Measurements from ENCODE around the gene TPM3. TPM values are rescaled to one million over a fixed set of nuclear protein-coding genes. Genes with fewer than 3 reads are reported as not detected.

TPM3 gene
- total and polyA plus RNA-seq, 9 of the 15 experiments (the other 6 are each of a cell fraction or from before 2014, with no cell fraction given): 202 to 604 (median 421) TPM

- TF ChIP-seq POLR2H (tag; IDR thresholded peaks at IDR 0.05; ENCODE audit: low read depth) (no peak), FOXM1 (IDR thresholded peaks at IDR 0.05; ENCODE audit: low read depth) (peak; percentile 78), FOXM1 (CRISPR knock-in tag; IDR thresholded peaks at IDR 0.05; ENCODE audit: low read depth) (no peak), NKRF (IDR thresholded peaks at IDR 0.05; ENCODE audit: borderline replicate concordance) (peak; percentile 27; the same call in 1 of the 2 replicates), CBFA2T2 (conservative IDR thresholded peaks at IDR 0.05) (peak; percentile 83), KDM4B (IDR thresholded peaks at IDR 0.05; ENCODE audit: borderline replicate concordance in 2 of 2, low read depth in 1 of 2) (no peak), POU5F1 (IDR thresholded peaks at IDR 0.05; ENCODE audit: borderline replicate concordance, low read depth, low read length, partially characterized antibody) (no peak), SMARCA5 (IDR thresholded peaks at IDR 0.05) (no peak), SAFB (IDR thresholded peaks at IDR 0.05; ENCODE audit: borderline replicate concordance, low read depth, low read length) (no peak), CHD4 (IDR thresholded peaks at IDR 0.05; ENCODE audit: insufficient read depth, insufficient replicate concordance, low read depth, low read length, poor library complexity, severe bottlenecking) (no peak), CTBP1 (IDR thresholded peaks at IDR 0.05; ENCODE audit: borderline replicate concordance) (peak; percentile 77; the same call in 1 of the 2 replicates), ETS2 (tag; IDR thresholded peaks at IDR 0.05; ENCODE audit: borderline replicate concordance, poor library complexity, severe bottlenecking) (no peak), THAP7 (CRISPR knock-in tag; IDR thresholded peaks at IDR 0.05) (no peak), TAF7 (tag; IDR thresholded peaks at IDR 0.05) (no peak), ZNF431 (CRISPR knock-in tag; IDR thresholded peaks at IDR 0.05) (no peak), SMC3 (conservative IDR thresholded peaks at IDR 0.05; ENCODE audit: insufficient read depth, low read depth, low read length) (no peak), FOXK1 (CRISPR knock-in tag; IDR thresholded peaks at IDR 0.05; ENCODE audit: borderline replicate concordance) (no peak), ZNF589 (CRISPR knock-in tag; IDR thresholded peaks at IDR 0.05; ENCODE audit: low read depth) (no peak)
- TF ChIP-seq, protein P1, sequence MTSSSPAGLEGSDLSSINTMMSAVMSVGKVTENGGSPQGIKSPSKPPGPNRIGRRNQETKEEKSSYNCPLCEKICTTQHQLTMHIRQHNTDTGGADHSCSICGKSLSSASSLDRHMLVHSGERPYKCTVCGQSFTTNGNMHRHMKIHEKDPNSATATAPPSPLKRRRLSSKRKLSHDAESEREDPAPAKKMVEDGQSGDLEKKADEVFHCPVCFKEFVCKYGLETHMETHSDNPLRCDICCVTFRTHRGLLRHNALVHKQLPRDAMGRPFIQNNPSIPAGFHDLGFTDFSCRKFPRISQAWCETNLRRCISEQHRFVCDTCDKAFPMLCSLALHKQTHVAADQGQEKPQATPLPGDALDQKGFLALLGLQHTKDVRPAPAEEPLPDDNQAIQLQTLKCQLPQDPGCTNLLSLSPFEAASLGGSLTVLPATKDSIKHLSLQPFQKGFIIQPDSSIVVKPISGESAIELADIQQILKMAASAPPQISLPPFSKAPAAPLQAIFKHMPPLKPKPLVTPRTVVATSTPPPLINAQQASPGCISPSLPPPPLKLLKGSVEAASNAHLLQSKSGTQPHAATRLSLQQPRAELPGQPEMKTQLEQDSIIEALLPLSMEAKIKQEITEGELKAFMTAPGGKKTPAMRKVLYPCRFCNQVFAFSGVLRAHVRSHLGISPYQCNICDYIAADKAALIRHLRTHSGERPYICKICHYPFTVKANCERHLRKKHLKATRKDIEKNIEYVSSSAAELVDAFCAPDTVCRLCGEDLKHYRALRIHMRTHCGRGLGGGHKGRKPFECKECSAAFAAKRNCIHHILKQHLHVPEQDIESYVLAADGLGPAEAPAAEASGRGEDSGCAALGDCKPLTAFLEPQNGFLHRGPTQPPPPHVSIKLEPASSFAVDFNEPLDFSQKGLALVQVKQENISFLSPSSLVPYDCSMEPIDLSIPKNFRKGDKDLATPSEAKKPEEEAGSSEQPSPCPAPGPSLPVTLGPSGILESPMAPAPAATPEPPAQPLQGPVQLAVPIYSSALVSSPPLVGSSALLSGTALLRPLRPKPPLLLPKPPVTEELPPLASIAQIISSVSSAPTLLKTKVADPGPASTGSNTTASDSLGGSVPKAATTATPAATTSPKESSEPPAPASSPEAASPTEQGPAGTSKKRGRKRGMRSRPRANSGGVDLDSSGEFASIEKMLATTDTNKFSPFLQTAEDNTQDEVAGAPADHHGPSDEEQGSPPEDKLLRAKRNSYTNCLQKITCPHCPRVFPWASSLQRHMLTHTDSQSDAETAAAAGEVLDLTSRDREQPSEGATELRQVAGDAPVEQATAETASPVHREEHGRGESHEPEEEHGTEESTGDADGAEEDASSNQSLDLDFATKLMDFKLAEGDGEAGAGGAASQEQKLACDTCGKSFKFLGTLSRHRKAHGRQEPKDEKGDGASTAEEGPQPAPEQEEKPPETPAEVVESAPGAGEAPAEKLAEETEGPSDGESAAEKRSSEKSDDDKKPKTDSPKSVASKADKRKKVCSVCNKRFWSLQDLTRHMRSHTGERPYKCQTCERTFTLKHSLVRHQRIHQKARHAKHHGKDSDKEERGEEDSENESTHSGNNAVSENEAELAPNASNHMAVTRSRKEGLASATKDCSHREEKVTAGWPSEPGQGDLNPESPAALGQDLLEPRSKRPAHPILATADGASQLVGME (CRISPR knock-in tag; IDR thresholded peaks at IDR 0.05): no peak
Observed at GRCh38 chr1:154186852-154187501, 4.9 kb downstream of the TPM3 start (continued).

All from K562 (cell line).